ENCODE measurements around the gene ASZ1. TPM values are rescaled to one million over a fixed set of nuclear protein-coding genes. Genes with fewer than 3 reads are reported as not detected.
"Not testable (repeated sequence)": the region's sequence is repeated elsewhere in the genome, so short reads cannot be mapped to it uniquely, and the experiment has no call there.

Gene ASZ1, protein sequence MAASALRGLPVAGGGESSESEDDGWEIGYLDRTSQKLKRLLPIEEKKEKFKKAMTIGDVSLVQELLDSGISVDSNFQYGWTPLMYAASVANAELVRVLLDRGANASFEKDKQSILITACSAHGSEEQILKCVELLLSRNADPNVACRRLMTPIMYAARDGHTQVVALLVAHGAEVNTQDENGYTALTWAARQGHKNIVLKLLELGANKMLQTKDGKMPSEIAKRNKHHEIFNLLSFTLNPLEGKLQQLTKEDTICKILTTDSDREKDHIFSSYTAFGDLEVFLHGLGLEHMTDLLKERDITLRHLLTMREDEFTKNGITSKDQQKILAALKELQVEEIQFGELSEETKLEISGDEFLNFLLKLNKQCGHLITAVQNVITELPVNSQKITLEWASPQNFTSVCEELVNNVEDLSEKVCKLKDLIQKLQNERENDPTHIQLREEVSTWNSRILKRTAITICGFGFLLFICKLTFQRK
- not detected for polyA plus RNA-seq (2012; ENCODE audit: missing spikeins)

- no peak for TF ChIP-seq POLR2AphosphoS5 (IDR thresholded peaks at IDR 0.05; ENCODE audit: low read depth, low read length)
- no peak for TF ChIP-seq POLR2A (IDR thresholded peaks at IDR 0.05; ENCODE audit: low read depth, low read length)
- TF ChIP-seq TAF1 (IDR thresholded peaks at IDR 0.05; ENCODE audit: borderline replicate concordance, low read depth, low read length): no peak
- no peak for FAIRE-seq
- DNase-seq (ENCODE audit: insufficient read length): no peak
Measured at GRCh38 chr7:117427258-117427701, at the start of gene ASZ1. Gene ASZ1 (minus strand): TSS chr7:117427493. CDS start chr7:117427460, 33 bp downstream.

DNA sequence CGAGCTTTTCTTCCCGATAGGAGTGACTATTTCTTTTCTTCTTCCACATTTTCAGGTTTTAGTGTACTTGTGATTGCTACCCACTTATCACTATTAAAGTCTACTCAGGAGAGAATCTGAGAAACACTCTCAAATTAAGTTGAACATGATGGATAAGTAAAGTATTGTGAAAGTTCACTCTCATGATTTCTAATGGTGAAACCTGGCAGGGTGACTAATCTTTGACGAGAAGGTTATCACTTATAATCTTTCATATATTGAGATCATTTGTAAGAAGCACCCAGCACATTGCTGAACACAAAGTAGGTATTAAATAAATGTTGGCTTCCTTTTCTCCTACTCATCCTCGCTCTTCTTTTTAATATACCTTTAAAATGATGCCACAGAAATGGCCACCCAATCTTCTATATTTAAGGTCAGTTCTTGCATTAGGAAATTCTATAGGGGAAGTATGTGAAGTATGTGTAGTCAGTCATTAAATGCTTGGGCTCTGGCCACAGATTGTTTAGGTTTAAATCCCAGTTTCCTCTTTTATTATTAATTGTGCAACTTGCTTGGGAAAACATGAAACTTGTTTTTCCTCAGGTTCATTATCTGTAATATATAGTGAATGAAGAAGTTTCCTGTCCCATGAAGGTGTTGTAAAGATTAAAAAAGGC, 49.4 kb upstream of the ASZ1 start:
- TF ChIP-seq POLR2AphosphoS5 (IDR thresholded peaks at IDR 0.05; ENCODE audit: low read depth, low read length) (no peak), TAF1 (IDR thresholded peaks at IDR 0.05; ENCODE audit: borderline replicate concordance, low read depth, low read length) (no peak), POLR2A (IDR thresholded peaks at IDR 0.05; ENCODE audit: low read depth, low read length) (no peak)
- FAIRE-seq (no peak), DNase-seq (ENCODE audit: insufficient read length) (no peak)

- TF ChIP-seq POLR2A (IDR thresholded peaks at IDR 0.05; ENCODE audit: low read depth, low read length): no peak
- no peak for TF ChIP-seq TAF1 (IDR thresholded peaks at IDR 0.05; ENCODE audit: borderline replicate concordance, low read depth, low read length)
- no peak for TF ChIP-seq POLR2AphosphoS5 (IDR thresholded peaks at IDR 0.05; ENCODE audit: low read depth, low read length)
- DNase-seq (ENCODE audit: insufficient read length): no peak
- FAIRE-seq: no peak
Measured at GRCh38 chr7:117472335-117472734, 45.0 kb upstream of the ASZ1 start.

DNA sequence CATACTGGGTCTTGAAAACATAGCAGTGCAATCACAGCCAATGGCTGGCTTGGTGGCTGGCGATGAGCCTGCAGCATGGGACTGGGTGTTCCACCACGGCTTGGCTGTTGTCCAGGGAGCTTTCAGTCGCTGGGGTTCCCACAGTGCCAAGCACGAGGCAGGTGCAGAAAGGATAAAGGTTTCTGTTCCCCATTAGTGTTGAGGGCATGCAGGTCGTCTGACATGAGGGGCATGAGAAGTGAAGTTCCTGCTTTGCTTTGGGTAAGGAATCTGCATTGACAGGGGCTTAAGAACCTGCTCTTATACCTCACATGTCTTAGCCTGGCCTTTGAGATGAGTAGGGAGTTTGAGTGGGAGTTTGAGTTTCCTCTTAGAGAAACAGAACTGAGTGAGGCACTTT, 43.5 kb upstream of the ASZ1 start:
- no peak for DNase-seq (ENCODE audit: insufficient read length)
- TF ChIP-seq POLR2AphosphoS5 (IDR thresholded peaks at IDR 0.05; ENCODE audit: low read depth, low read length) (no peak), POLR2A (IDR thresholded peaks at IDR 0.05; ENCODE audit: low read depth, low read length) (no peak), TAF1 (IDR thresholded peaks at IDR 0.05; ENCODE audit: borderline replicate concordance, low read depth, low read length) (no peak)

GRCh38 chr7:117468174-117468573, 40.9 kb upstream of the ASZ1 start:
- no peak for DNase-seq (ENCODE audit: insufficient read length)
- FAIRE-seq: no peak
- TF ChIP-seq POLR2A (IDR thresholded peaks at IDR 0.05; ENCODE audit: low read depth, low read length): no peak
- no peak for TF ChIP-seq TAF1 (IDR thresholded peaks at IDR 0.05; ENCODE audit: borderline replicate concordance, low read depth, low read length)
- no peak for TF ChIP-seq POLR2AphosphoS5 (IDR thresholded peaks at IDR 0.05; ENCODE audit: low read depth, low read length)

More for the DNA sequence above, 43.5 kb upstream of the ASZ1 start:
- FAIRE-seq: no peak

- FAIRE-seq; DNase-seq (ENCODE audit: insufficient read length): not testable (repeated sequence)
Measured at GRCh38 chr7:117460815-117461214, 33.5 kb upstream of the ASZ1 start.

DNA sequence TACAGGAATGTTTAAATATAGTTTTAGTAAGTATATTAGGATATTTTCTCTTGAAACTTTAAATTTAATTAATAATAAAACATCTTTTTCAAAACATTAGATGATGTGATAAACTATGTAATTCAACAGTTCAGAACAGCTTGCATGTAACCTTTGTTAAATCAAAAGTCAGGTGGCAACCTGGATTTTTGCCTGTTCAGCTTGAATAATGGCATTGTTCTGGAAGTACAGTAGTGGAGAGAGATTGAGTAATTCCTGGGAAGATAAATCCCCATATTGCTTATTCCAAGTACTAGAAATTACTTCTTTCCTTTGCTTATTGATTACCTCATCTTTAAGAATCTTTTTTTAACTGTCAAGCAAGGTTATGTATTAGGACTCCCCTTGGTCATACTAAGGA, 32.4 kb upstream of the ASZ1 start:
- no peak for TF ChIP-seq POLR2A (IDR thresholded peaks at IDR 0.05; ENCODE audit: low read depth, low read length)
- TF ChIP-seq TAF1 (IDR thresholded peaks at IDR 0.05; ENCODE audit: borderline replicate concordance, low read depth, low read length): no peak
- no peak for TF ChIP-seq POLR2AphosphoS5 (IDR thresholded peaks at IDR 0.05; ENCODE audit: low read depth, low read length)
- FAIRE-seq (no peak), DNase-seq (ENCODE audit: insufficient read length) (no peak)

- FAIRE-seq (no peak), DNase-seq (ENCODE audit: insufficient read length) (no peak)
- TF ChIP-seq TAF1 (IDR thresholded peaks at IDR 0.05; ENCODE audit: borderline replicate concordance, low read depth, low read length): no peak
- TF ChIP-seq POLR2AphosphoS5 (IDR thresholded peaks at IDR 0.05; ENCODE audit: low read depth, low read length): no peak
- no peak for TF ChIP-seq POLR2A (IDR thresholded peaks at IDR 0.05; ENCODE audit: low read depth, low read length)
Measured at GRCh38 chr7:117458977-117459583, 31.8 kb upstream of the ASZ1 start.

- no peak for DNase-seq (ENCODE audit: insufficient read length)
- TF ChIP-seq POLR2A (IDR thresholded peaks at IDR 0.05; ENCODE audit: low read depth, low read length): no peak
- no peak for TF ChIP-seq POLR2AphosphoS5 (IDR thresholded peaks at IDR 0.05; ENCODE audit: low read depth, low read length)
- no peak for TF ChIP-seq TAF1 (IDR thresholded peaks at IDR 0.05; ENCODE audit: borderline replicate concordance, low read depth, low read length)
- no peak for FAIRE-seq
Measured at GRCh38 chr7:117448655-117449054, 21.4 kb upstream of the ASZ1 start.

GRCh38 chr7:117446220-117446815, 19.0 kb upstream of the ASZ1 start:
- DNase-seq (ENCODE audit: insufficient read length) (no peak), FAIRE-seq (no peak)
- no peak for TF ChIP-seq POLR2A (IDR thresholded peaks at IDR 0.05; ENCODE audit: low read depth, low read length)
- TF ChIP-seq TAF1 (IDR thresholded peaks at IDR 0.05; ENCODE audit: borderline replicate concordance, low read depth, low read length): no peak
- no peak for TF ChIP-seq POLR2AphosphoS5 (IDR thresholded peaks at IDR 0.05; ENCODE audit: low read depth, low read length)

DNA sequence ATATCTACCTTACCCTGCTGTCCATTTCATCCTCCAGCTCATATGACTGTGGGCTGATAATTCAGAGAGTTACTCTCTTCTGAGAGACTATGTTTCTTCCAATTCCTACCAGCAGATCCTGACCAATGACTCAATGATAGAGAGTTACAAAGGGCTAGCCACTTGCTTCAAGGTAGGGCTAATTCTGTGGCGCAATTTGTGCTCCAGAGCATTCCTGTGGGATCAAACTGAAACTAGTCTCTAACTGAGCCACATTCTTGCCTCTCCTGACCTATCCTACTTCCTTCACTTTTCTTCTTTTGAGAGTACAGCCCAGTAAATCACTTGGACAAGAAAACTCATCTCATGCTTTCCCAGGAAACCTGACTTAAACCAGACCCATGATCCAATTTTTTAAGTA, 17.9 kb upstream of the ASZ1 start:
- no peak for DNase-seq (ENCODE audit: insufficient read length)
- TF ChIP-seq POLR2AphosphoS5 (IDR thresholded peaks at IDR 0.05; ENCODE audit: low read depth, low read length) (no peak), POLR2A (IDR thresholded peaks at IDR 0.05; ENCODE audit: low read depth, low read length) (no peak), TAF1 (IDR thresholded peaks at IDR 0.05; ENCODE audit: borderline replicate concordance, low read depth, low read length) (no peak)
- no peak for FAIRE-seq
